ENCODE measurements around the gene CENPT.

CENPT gene

DNA sequence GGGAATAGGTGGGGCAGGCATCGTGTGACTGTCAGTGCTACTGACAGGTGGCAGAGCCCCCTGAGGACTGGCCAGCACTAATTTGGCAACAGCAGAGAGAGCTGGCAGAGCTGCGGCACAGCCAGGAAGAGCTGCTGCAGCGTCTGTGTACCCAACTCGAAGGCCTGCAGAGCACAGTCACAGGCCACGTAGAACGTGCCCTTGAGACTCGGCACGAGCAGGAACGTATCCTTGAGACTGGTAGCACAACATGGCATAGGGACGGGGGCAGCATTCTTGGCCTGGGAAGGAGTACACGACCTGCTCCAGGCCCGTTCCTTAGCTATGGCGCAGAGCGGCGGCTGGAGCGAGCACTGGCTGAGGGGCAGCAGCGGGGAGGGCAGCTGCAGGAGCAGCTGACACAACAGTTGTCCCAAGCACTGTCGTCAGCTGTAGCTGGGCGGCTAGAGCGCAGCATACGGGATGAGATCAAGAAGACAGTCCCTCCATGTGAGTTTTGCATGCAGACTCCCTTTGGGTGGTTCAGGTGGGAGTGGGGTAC, 34.2 kb upstream of the CENPT start:
- Histone ChIP-seq H3K9ac (no peak overlapping the region), H3K79me2 (no peaks in the 10 kb centered on the region), H3K4me1 (no peaks in the 10 kb centered on the region), H3K36me3 (ENCODE audit: control insufficient read depth, insufficient read depth, low read length) (no peaks in the 10 kb centered on the region), H3K9me3 (ENCODE audit: control insufficient read depth, low read length) (no peaks in the 10 kb centered on the region), H3K4me3 (ENCODE audit: low read depth, low read length) (no peak overlapping the region), H3K27me3 (ENCODE audit: control insufficient read depth, insufficient read depth, low read length) (no peaks in the 10 kb centered on the region), H3K27ac (no peak overlapping the region), H2AFZ (no peak overlapping the region), H3K4me2 (ENCODE audit: low read length) (no peak overlapping the region)
- TF ChIP-seq, protein P1, sequence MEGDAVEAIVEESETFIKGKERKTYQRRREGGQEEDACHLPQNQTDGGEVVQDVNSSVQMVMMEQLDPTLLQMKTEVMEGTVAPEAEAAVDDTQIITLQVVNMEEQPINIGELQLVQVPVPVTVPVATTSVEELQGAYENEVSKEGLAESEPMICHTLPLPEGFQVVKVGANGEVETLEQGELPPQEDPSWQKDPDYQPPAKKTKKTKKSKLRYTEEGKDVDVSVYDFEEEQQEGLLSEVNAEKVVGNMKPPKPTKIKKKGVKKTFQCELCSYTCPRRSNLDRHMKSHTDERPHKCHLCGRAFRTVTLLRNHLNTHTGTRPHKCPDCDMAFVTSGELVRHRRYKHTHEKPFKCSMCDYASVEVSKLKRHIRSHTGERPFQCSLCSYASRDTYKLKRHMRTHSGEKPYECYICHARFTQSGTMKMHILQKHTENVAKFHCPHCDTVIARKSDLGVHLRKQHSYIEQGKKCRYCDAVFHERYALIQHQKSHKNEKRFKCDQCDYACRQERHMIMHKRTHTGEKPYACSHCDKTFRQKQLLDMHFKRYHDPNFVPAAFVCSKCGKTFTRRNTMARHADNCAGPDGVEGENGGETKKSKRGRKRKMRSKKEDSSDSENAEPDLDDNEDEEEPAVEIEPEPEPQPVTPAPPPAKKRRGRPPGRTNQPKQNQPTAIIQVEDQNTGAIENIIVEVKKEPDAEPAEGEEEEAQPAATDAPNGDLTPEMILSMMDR (IDR thresholded peaks at IDR 0.05), result no peak

DNA sequence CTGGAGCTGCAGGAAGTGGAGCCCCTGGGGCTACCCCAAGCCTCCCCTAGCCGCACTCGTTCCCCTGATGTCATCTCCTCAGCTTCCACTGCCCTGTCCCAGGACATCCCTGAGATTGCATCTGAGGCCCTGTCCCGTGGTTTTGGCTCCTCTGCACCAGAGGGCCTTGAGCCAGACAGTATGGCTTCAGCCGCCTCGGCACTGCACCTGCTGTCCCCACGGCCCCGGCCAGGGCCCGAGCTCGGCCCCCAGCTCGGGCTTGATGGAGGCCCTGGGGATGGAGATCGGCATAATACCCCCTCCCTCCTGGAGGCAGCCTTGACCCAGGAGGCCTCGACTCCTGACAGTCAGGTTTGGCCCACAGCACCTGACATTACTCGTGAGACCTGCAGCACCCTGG, 33.1 kb upstream of the CENPT start:
- TF ChIP-seq, protein P1 (IDR thresholded peaks at IDR 0.05), result no peak
- Histone ChIP-seq H3K9me3 (ENCODE audit: control insufficient read depth, low read length) (no peaks in the 10 kb centered on the region), H3K9ac (no peak overlapping the region), H3K79me2 (no peaks in the 10 kb centered on the region), H3K4me1 (no peaks in the 10 kb centered on the region), H3K4me3 (ENCODE audit: low read depth, low read length) (no peak overlapping the region), H3K27ac (no peak overlapping the region), H3K27me3 (ENCODE audit: control insufficient read depth, insufficient read depth, low read length) (no peaks in the 10 kb centered on the region), H3K36me3 (ENCODE audit: control insufficient read depth, insufficient read depth, low read length) (no peaks in the 10 kb centered on the region), H3K4me2 (ENCODE audit: low read length) (no peak overlapping the region), H2AFZ (no peak overlapping the region)

DNA sequence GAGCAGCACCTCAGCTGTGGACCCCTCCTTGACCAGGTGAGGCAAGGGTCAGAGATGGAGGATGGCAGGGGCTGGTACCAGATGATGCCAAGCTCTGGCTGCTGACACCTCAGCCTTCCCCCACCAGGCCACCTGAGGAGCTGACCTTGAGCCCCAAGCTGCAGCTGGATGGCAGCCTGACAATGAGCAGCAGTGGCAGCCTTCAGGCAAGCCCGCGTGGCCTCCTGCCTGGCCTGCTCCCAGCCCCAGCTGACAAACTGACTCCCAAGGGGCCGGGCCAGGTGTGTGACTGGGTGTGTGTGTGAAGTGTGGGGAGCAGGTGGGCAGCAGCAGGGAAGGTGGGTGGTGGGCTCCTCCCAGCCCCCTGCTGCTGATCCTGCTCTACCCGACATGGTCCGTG, 32.4 kb upstream of the CENPT start:
- Histone ChIP-seq H3K27me3 (ENCODE audit: control insufficient read depth, insufficient read depth, low read length) (no peaks in the 10 kb centered on the region), H3K4me3 (ENCODE audit: low read depth, low read length) (no peak overlapping the region), H2AFZ (no peak overlapping the region), H3K79me2 (peaks cover 2% of the 10 kb centered on the region), H3K9me3 (ENCODE audit: control insufficient read depth, low read length) (no peaks in the 10 kb centered on the region), H3K4me1 (no peaks in the 10 kb centered on the region), H3K36me3 (ENCODE audit: control insufficient read depth, insufficient read depth, low read length) (no peaks in the 10 kb centered on the region), H3K27ac (no peak overlapping the region), H3K4me2 (ENCODE audit: low read length) (no peak overlapping the region), H3K9ac (no peak overlapping the region)
- TF ChIP-seq, protein P1 (IDR thresholded peaks at IDR 0.05), result no peak

DNA sequence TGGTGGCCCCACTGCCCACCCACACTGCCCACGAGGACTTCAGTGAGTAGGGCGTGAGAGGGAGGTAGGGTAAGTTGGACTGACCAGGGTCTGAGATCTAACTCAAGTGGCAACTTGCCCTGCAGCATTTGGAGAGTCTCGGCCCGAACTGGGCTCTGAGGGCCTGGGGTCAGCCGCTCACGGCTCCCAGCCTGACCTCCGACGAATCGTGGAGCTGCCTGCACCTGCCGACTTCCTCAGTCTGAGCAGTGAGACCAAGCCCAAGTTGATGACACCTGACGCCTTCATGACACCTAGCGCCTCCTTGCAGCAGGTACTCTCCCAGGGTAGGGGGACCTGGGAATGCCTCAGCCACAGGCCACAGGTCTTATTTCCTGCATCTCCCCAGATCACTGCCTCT, 32.0 kb upstream of the CENPT start:
- H3K36me3 ChIP-seq (ENCODE audit: control insufficient read depth, insufficient read depth, low read length), result no peaks in the 10 kb centered on the region
- no peak overlapping the region for H3K4me3 ChIP-seq (ENCODE audit: low read depth, low read length)
- no peak overlapping the region for H3K4me2 ChIP-seq (ENCODE audit: low read length)
- H3K79me2 ChIP-seq, result peaks cover 7% of the 10 kb centered on the region
- H3K4me1 ChIP-seq, result peaks cover 2% of the 10 kb centered on the region
- no peak overlapping the region for H3K9ac ChIP-seq
- H2AFZ ChIP-seq, result no peak overlapping the region
- TF ChIP-seq, protein P1 (IDR thresholded peaks at IDR 0.05), result no peak
- no peaks in the 10 kb centered on the region for H3K27me3 ChIP-seq (ENCODE audit: control insufficient read depth, insufficient read depth, low read length)
- H3K9me3 ChIP-seq (ENCODE audit: control insufficient read depth, low read length), result no peaks in the 10 kb centered on the region
- no peak overlapping the region for H3K27ac ChIP-seq

DNA sequence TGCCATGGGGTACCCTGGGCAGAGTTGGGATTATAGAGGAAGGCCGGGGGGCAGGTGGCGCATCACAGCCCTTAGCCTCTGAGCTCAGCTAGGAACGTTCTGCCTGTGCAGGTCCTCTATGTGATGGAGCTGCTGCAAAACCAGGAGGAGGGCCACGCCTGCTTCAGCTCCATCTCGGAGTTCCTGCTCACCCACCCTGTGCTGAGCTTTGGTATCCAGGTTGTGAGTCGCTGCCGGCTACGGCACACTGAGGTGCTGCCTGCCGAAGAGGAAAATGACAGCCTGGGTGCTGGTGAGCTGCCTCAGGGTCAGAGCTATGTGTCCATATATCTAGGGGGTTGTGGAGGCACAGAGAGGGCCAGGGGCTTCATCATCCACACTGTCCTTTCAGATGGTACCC, 31.4 kb upstream of the CENPT start:
- no peak overlapping the region for H3K9ac ChIP-seq
- no peaks in the 10 kb centered on the region for H3K27me3 ChIP-seq (ENCODE audit: control insufficient read depth, insufficient read depth, low read length)
- H3K4me2 ChIP-seq (ENCODE audit: low read length), result no peak overlapping the region
- H2AFZ ChIP-seq, result no peak overlapping the region
- H3K4me1 ChIP-seq, result peaks cover 5% of the 10 kb centered on the region
- no peaks in the 10 kb centered on the region for H3K9me3 ChIP-seq (ENCODE audit: control insufficient read depth, low read length)
- TF ChIP-seq, protein P1 (IDR thresholded peaks at IDR 0.05), result no peak
- H3K27ac ChIP-seq, result no peak overlapping the region
- H3K79me2 ChIP-seq, result peaks cover 12% of the 10 kb centered on the region
- no peak overlapping the region for H3K4me3 ChIP-seq (ENCODE audit: low read depth, low read length)
- H3K36me3 ChIP-seq (ENCODE audit: control insufficient read depth, insufficient read depth, low read length), result no peaks in the 10 kb centered on the region

Measured in parathyroid adenoma (tissue), 2 donors.